Activated naive CD8-positive, alpha-beta T cell treated with anti-CD3 and anti-CD28 coated beads for 36 hours (primary cell): Measurements from ENCODE around the gene MAD2L2. TPM values are rescaled to one million over a fixed set of nuclear protein-coding genes. Genes with fewer than 3 reads are reported as not detected.

ENCODE experiments used
- DNase-seq: peaks from one replicate; pipeline ENCODE4 v3.0.0; 2021
- H3K27ac Mint-ChIP-seq: one replicate; pipeline ENCODE4 v1.8.0; 2022; ENCODE audit warnings: mild to moderate bottlenecking, moderate library complexity, mixed read lengths
- H3K27me3 Mint-ChIP-seq: one replicate; pipeline ENCODE4 v1.8.0; 2022; ENCODE audit warnings: mild to moderate bottlenecking, mixed read lengths
- H3K36me3 Mint-ChIP-seq: one replicate; pipeline ENCODE4 v1.8.0; 2021; ENCODE audit warnings: mild to moderate bottlenecking, mixed read lengths
- H3K4me1 Mint-ChIP-seq: one replicate; pipeline ENCODE4 v1.8.0; 2021; ENCODE audit warnings: mixed read lengths
- H3K4me3 Mint-ChIP-seq: one replicate; pipeline ENCODE4 v1.8.0; 2022; ENCODE audit warnings: mild to moderate bottlenecking, moderate library complexity, mixed read lengths
- H3K9me3 Mint-ChIP-seq: one replicate; pipeline ENCODE4 v1.8.0; 2022; ENCODE audit warnings: mixed read lengths
- total RNA-seq, 2 experiments: library from RNA; stranded (reverse); gene quantifications; one replicate each; pipeline ENCODE4 v1.2.3, GENCODE V29; 2021

The MAD2L2 gene
- total RNA-seq, 2 experiments from 2014 or later = 71.9 to 72.1 TPM

DNA sequence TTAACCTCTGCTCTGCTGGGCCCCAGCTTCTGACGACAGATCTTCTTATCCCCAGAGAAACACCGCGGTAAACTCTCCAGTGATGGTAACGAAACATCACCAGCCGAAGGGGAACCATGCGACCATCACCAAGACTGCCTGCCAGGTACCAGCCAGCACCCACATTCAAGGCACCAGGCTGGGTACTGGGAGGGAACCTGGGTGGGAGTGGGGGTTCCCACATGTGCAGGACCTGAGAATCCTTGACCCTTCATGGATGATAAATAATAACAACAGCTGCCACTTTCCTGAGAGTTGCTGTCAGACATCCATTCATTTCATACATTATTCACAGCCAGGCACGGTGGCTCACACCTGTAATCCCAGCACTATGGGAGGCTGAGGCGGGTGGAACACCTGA, 31.3 kb upstream of the MAD2L2 start:
- Mint-ChIP-seq H3K27ac (no peak overlapping the region), H3K4me3 (no peak overlapping the region), H3K9me3 (no peaks in the 10 kb centered on the region), H3K4me1 (no peaks in the 10 kb centered on the region), H3K36me3 (no peaks in the 10 kb centered on the region), H3K27me3 (no peaks in the 10 kb centered on the region)
- DNase-seq = no peak

DNA sequence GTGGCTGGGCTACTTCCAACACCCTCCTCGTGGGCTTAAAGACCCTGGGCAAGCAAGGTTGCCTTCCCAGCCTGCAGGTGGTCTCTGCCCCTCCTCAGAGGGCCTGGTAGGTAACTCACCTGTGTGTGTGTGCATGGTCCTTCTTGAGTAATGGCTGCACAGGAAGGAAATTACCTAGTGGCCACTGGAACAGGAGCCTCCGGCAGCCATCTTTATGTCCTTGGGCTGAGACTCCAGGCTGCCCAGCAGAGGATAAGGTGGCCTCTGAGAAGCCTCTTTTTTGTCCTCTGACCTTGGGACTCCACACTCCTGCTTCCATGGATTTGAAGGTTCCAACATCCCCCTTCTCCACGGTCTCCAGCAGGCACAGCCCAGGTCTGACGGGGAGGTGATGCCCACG, 30.5 kb upstream of the MAD2L2 start:
- H3K27ac Mint-ChIP-seq = no peak overlapping the region
- H3K4me1 Mint-ChIP-seq = no peaks in the 10 kb centered on the region
- H3K36me3 Mint-ChIP-seq = no peaks in the 10 kb centered on the region
- no peak for DNase-seq
- H3K9me3 Mint-ChIP-seq = no peaks in the 10 kb centered on the region
- no peaks in the 10 kb centered on the region for H3K27me3 Mint-ChIP-seq
- no peak overlapping the region for H3K4me3 Mint-ChIP-seq

DNA sequence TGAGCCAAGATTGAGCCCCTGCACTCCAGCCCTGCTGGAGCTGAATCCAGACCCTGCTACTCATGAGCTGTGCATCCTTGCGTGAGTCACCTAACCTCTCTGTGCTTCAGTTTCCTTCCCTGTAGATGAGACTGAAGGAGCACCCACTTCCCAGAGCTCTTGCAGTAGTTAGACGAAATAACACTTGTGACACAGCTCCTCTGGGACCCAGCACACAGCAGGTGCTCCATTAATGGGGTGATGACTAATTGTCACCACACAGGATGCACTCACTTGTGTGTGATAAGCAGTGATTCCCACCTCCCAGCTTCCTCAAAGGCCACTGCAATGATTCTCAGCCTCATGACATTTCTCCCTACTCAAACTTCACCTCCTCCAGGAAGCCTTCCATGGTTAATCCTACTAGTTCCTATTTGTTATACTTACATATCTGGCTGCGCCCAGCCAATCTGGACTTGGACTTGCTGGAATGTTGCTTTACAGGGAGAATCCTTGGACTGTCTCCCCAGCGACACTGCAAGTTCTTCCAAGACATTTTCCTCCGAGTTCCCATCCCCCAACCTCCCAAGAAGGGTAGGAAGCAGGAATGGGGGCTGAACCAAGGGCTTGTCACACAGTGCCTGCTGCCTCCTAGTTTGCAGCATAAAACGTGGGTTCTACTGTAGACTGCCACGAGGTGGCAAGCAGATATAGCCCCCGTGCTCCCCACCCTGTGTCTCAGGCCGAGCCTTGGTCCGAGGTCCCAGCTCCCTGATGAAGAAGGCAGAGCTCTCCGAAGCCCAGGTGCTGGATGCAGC, 27.8 kb upstream of the MAD2L2 start:
- H3K4me1 Mint-ChIP-seq = no peaks in the 10 kb centered on the region
- no peaks in the 10 kb centered on the region for H3K36me3 Mint-ChIP-seq
- no peaks in the 10 kb centered on the region for H3K27me3 Mint-ChIP-seq
- no peak overlapping the region for H3K27ac Mint-ChIP-seq
- no peak for DNase-seq
- no peak overlapping the region for H3K4me3 Mint-ChIP-seq
- no peaks in the 10 kb centered on the region for H3K9me3 Mint-ChIP-seq

DNA sequence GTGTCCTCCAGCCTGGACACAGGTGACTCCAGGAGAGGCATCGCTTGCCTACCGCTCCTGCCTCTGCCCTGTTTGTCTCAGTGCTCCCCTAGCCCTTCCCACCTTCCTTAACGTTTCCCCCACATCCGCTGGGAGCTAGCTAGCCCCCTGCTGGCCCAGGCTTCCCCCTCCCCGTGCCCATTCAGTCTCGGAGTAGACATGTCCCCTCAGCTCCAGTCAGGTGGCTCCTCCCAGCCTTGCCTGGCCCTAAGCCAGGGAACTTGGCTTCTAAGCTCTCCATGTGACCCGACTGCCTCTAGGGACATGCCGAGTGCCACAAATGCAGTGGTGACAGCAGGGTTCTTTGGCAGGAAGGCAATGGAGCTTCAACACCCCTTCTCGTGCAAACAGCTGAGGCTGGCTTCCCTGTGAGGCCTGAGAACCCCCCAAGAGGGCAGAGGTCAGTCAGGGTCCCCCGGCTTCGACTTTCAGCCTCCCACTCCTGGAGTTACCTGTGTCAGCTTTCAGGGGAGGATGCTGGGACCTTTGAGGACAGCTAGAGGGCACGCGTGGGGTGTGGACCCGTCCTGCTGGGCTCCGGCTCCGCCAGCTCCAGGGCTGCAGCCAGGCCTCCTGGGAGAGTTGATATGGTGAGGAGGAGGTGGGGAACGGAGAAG, 26.8 kb upstream of the MAD2L2 start:
- Mint-ChIP-seq H3K27ac (no peak overlapping the region), H3K9me3 (no peaks in the 10 kb centered on the region), H3K27me3 (no peaks in the 10 kb centered on the region), H3K36me3 (no peaks in the 10 kb centered on the region), H3K4me1 (no peaks in the 10 kb centered on the region), H3K4me3 (no peak overlapping the region)
- DNase-seq = no peak

DNA sequence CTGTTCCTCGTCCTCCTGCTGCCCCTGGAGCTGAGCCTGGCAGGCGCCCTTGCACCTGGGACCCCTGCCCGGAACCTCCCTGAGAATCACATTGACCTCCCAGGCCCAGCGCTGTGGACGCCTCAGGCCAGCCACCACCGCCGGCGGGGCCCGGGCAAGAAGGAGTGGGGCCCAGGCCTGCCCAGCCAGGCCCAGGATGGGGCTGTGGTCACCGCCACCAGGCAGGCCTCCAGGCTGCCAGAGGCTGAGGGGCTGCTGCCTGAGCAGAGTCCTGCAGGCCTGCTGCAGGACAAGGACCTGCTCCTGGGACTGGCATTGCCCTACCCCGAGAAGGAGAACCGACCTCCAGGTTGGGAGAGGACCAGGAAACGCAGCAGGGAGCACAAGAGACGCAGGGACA, 25.3 kb upstream of the MAD2L2 start:
- no peaks in the 10 kb centered on the region for H3K36me3 Mint-ChIP-seq
- H3K4me1 Mint-ChIP-seq = no peaks in the 10 kb centered on the region
- H3K9me3 Mint-ChIP-seq = no peaks in the 10 kb centered on the region
- DNase-seq = no peak
- no peak overlapping the region for H3K4me3 Mint-ChIP-seq
- no peaks in the 10 kb centered on the region for H3K27me3 Mint-ChIP-seq
- no peak overlapping the region for H3K27ac Mint-ChIP-seq

DNA sequence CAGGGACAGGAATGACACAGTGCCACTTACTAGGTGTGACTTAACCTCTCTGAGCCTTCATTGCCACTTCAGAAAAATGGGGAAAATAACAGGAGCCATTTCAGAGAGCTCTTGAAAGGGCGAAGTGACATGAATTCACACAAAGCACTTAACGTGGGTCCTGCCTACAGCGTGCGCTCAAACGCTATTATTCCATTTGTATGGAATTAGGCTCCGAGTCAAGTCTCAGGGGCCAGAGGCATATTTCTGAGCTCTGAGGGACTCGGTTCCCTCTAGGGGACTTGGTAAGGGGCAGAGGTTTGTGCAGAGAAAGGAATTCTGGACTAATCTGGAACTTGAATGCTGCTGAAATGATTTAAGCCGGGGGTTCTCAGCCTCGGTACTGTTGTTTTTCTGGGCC, 24.6 kb upstream of the MAD2L2 start:
- Mint-ChIP-seq H3K27me3 (peaks cover 3% of the 10 kb centered on the region), H3K4me1 (no peaks in the 10 kb centered on the region)

DNA sequence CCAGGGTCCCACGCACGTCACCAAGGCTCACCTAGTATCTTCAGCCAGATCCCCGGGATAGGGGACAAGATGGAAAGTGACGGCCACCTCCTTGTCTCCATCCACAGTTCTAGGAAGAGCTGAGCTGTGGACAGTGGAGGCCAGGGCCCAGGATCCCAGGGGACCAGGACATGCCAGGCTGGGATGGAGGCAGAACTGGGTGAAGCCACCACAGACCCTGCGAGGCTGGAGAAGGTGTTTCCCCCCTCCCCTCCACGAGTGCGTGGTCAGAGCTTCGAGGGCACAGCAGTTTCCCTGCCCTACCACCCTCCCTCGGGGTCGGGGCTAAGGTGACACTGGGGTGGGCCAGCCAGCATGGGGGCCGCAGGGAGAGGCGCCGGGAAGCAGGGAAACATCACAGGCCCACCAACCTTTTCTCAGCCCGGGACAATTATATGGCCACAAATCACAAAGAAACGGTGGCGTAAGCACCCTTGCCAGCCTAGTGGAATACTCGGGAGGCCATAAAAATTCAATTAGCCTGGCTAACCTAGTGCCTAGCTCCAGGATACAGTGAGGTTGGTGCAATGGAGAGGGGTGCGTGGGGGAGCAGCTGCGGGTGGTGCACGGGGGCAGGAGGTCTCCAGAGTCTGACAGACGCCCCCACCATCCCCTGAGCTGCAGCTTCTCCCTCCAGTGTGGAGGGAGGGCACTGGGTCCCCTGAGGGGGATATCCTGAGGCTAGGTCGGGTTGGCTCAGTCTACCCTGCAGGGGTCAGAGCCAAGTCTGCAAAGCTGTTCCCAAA, 23.9 kb upstream of the MAD2L2 start:
- DNase-seq = no peak
- Mint-ChIP-seq H3K9me3 (no peaks in the 10 kb centered on the region), H3K36me3 (no peaks in the 10 kb centered on the region), H3K4me1 (no peaks in the 10 kb centered on the region), H3K27me3 (peaks cover 3% of the 10 kb centered on the region), H3K27ac (no peak overlapping the region), H3K4me3 (no peak overlapping the region)

More for the DNA sequence above, 24.6 kb upstream of the MAD2L2 start:
- Mint-ChIP-seq H3K9me3 (no peaks in the 10 kb centered on the region), H3K27ac (no peak overlapping the region), H3K36me3 (no peaks in the 10 kb centered on the region), H3K4me3 (no peak overlapping the region)
- no peak for DNase-seq

DNA sequence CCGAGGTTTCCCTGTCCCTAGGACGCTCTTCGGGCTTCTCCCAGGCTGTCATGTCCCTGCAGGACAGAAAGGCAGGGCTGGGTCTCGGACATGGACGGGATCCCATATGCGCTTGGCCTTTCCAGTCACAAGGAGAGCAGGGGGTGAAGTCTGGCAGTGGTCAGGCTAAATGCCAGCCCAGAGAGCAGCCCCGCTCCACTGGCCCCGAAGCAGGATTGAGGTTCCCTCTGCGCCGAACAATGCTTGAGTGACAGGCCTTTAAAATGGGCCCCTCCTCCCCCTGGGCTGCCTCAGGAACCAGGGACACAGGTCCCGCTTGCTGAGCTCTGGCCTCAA, 23.2 kb upstream of the MAD2L2 start:
- Mint-ChIP-seq H3K4me1 (no peaks in the 10 kb centered on the region), H3K36me3 (no peaks in the 10 kb centered on the region), H3K27ac (no peak overlapping the region), H3K4me3 (no peak overlapping the region), H3K9me3 (no peaks in the 10 kb centered on the region), H3K27me3 (peaks cover 3% of the 10 kb centered on the region)
- no peak for DNase-seq

DNA sequence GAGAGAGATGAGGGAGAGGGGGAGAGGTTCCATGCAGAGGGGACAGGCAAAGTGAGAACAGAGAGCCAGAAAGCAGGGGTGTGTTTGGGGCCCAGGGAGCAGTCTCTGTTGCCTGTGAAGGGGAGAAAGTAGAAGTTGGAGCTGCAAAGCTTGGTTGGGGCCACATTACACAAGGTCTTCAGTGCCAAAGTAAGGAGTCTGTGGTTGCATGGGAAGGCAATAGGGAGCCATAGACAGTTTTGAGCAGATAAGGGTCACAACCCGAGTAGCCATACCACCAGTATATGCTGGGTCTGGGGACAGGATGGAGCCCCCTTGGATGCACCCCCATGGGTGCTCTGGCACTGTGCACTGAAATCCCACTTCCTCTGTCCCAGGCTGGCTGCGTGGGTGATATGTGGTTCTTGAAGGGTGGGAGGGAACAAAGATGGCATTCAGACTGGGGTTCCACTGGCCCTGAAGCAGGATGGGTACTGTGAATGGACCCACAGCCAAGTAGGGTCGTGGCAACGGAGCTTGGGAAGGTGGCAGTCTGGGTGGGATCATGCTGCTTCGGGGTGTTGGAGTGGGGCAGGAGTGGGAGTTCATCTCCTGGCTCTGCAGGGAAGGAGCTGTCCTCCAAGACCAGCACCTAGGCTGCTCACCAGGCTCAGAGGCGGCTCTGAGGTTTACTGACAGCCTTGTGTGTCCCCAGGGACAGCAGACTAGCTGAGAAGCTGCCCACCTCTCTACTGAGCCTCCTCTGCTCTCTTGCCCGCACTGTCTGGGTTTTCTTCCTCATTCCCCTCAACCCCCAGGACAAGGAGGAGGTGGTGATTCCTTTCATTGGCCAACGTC, 22.6 kb upstream of the MAD2L2 start:
- Mint-ChIP-seq H3K4me1 (no peaks in the 10 kb centered on the region), H3K36me3 (no peaks in the 10 kb centered on the region), H3K27ac (no peak overlapping the region), H3K4me3 (no peak overlapping the region), H3K9me3 (no peaks in the 10 kb centered on the region), H3K27me3 (peaks cover 3% of the 10 kb centered on the region)
- DNase-seq = no peak

DNA sequence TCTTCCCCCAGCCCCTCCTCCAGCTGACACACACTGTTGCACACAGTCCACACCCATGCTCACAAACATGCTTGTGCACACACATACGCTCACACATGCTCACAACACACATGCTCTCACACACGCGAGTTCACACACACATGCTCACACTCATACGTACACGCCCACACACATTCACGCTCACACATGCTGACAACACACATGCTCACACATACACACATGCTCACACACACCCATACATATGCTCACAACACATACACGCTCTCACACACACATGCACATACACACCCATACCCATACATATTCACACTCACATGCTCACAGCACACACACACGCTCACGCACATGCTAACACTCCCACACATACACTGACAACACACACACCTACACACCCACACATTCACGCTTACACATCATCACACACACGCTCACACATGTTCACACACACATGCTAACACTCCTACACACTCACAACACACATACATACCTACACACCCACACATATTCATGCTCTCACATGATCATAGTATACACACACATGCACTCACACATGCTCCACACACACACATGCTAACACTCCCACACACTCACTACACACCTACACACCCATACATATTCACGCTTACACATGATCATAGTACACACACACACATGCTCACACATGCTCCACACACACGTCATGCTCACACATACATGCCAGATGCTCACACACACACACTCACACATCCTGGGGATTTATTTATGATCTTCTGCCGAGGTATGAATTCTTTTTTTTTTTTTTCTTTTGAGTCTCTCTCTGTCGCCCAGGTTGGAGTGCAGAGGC, 21.2 kb upstream of the MAD2L2 start:
- H3K36me3 Mint-ChIP-seq = no peaks in the 10 kb centered on the region
- DNase-seq = no peak
- H3K4me3 Mint-ChIP-seq = no peak overlapping the region
- H3K27me3 Mint-ChIP-seq = peaks cover 3% of the 10 kb centered on the region
- no peaks in the 10 kb centered on the region for H3K9me3 Mint-ChIP-seq
- no peak overlapping the region for H3K27ac Mint-ChIP-seq
- H3K4me1 Mint-ChIP-seq = peaks cover 3% of the 10 kb centered on the region

DNA sequence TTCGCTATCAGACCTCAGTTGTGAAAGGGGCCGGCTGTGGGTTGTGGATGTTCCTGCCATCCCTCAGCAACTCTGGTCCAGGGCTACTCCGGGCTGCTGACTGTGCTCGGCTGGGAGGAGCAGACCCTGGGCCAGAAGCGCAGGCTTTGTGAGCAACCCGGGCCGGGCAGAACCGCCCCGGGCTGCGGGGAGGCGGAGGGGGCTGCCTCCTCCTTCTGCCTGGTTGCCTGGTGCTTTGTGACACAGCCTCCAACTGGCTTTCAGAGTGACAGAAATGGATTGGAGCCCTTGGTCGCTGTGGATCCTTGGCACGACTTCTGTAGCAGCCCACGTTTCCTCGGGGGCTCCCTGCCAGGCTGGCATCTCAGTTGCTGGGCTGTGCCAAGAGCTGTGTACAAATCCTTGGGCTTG, 20.6 kb upstream of the MAD2L2 start:
- DNase-seq = no peak
- no peaks in the 10 kb centered on the region for H3K36me3 Mint-ChIP-seq
- H3K9me3 Mint-ChIP-seq = no peaks in the 10 kb centered on the region
- H3K4me1 Mint-ChIP-seq = peaks cover 3% of the 10 kb centered on the region
- H3K27me3 Mint-ChIP-seq = peaks cover 3% of the 10 kb centered on the region
- H3K4me3 Mint-ChIP-seq = no peak overlapping the region
- no peak overlapping the region for H3K27ac Mint-ChIP-seq

DNA sequence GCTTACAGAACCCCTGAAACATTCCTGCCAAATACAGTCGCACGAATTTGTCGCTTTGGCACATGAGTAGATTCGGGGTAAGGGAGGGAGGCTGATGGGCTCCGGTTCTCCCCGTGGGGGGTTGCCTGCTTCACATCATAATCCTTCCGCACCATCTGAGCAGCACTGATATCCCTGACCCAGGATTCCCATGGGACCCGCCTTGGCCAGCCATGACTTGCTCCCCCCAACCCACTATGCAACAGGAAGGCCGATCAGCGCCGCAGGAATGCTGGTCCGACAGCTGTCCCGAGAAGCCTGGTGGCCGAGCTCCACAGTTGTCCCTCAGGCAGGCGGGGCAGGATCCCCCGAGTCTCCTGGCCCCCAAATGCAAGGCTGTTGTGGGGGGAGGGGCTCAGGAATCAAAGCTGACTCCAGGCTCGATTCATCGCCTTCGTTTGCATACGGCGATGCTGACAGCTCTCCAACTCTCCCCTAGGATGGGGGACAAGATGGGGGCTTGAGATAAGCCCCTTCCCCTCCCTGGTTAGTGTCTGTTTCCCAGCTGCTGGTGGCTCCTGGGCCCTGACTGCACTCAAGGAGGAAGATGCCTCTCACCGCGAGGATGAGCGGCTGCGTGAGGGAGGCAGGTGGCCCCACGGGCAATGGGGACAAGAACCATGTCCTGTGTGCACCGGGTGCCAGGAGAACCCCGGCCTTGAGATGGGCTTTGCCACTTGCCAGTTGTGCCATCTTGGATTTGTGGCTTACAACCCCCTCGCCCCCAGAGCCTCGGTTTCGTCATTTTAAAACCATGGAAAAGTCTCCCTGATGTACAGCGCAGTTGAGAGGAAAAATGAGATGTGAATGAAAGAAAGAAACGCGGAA, 19.9 kb upstream of the MAD2L2 start:
- no peaks in the 10 kb centered on the region for H3K9me3 Mint-ChIP-seq
- DNase-seq = no peak
- no peak overlapping the region for H3K4me3 Mint-ChIP-seq
- no peaks in the 10 kb centered on the region for H3K36me3 Mint-ChIP-seq
- no peak overlapping the region for H3K27ac Mint-ChIP-seq
- H3K27me3 Mint-ChIP-seq = peaks cover 3% of the 10 kb centered on the region
- peaks cover 3% of the 10 kb centered on the region for H3K4me1 Mint-ChIP-seq

DNA sequence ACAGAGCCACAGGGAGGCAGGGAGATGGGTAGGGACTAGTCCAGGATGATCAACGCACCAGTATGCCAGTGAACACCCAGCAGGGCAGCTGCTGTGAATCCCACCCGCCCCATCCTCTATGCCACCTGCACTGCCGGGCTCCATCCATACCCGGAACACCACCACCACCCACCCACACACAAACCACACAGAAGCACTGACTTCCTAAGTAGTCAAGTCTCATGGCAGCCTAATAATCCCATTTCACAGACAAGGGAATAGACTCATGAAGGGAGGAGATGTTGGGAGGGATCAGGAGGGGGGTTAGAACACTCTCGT, 16.9 kb upstream of the MAD2L2 start:
- H3K9me3 Mint-ChIP-seq = no peaks in the 10 kb centered on the region
- no peaks in the 10 kb centered on the region for H3K36me3 Mint-ChIP-seq
- no peak overlapping the region for H3K27ac Mint-ChIP-seq
- no peak for DNase-seq
- peaks cover 14% of the 10 kb centered on the region for H3K27me3 Mint-ChIP-seq
- no peak overlapping the region for H3K4me3 Mint-ChIP-seq
- H3K4me1 Mint-ChIP-seq = peaks cover 10% of the 10 kb centered on the region
